Liver (tissue), 8 donors: ENCODE data around the gene RMP24.
"Not testable (repeated sequence)": the region's sequence is repeated elsewhere in the genome, so short reads cannot be mapped to it uniquely, and the experiment has no call there.

Experiments used
- DNase-seq: peaks from one replicate; pipeline ENCODE4 v3.0.0-alpha.2; 2017; ENCODE audit warnings: low spot score
- H3K27ac ChIP-seq, 2 donors: one replicate each; pipeline ENCODE4 v1.7.0; 2013; ENCODE audit warnings: inconsistent platforms in 2 of 2, low read length in 2 of 2, control low read depth in 1 of 2, low read depth in 1 of 2, mild to moderate bottlenecking in 1 of 2
- H3K27me3 ChIP-seq, 4 donors: one replicate each; pipeline versions ENCODE4 v1.6.1 to v1.7.0; 2013; ENCODE audit warnings: low read length in 3 of 4, inconsistent platforms in 1 of 4, mild to moderate bottlenecking in 1 of 4, moderate library complexity in 1 of 4; ENCODE audit not compliant: control insufficient read depth in 4 of 4, insufficient read depth in 4 of 4
- H3K36me3 ChIP-seq, 4 donors: one replicate each; pipeline versions ENCODE4 v1.6.1 to v1.7.0; 2013; ENCODE audit warnings: low read length in 3 of 4, mild to moderate bottlenecking in 3 of 4, low read depth in 1 of 4, moderate library complexity in 1 of 4; ENCODE audit not compliant: control insufficient read depth in 4 of 4, insufficient read depth in 3 of 4
- H3K4me1 ChIP-seq, 4 donors: one replicate each; pipeline versions ENCODE4 v1.6.1 to v1.7.0; 2013; ENCODE audit warnings: low read length in 3 of 4, mild to moderate bottlenecking in 3 of 4, moderate library complexity in 1 of 4; ENCODE audit not compliant: control insufficient read depth in 4 of 4, insufficient read depth in 4 of 4
- H3K4me3 ChIP-seq, 3 donors: one replicate each; pipeline versions ENCODE4 v1.6.1 to v1.7.0; 2013; ENCODE audit warnings: low read length in 3 of 3, control low read depth in 1 of 3, low read depth in 1 of 3, mild to moderate bottlenecking in 1 of 3
- H3K9ac ChIP-seq, 2 donors: one replicate each; pipeline ENCODE4 v1.7.0; 2013; ENCODE audit warnings: low read length in 2 of 2, mild to moderate bottlenecking in 2 of 2, moderate library complexity in 2 of 2, control low read depth in 1 of 2, low read depth in 1 of 2
- H3K9me3 ChIP-seq, 4 donors: one replicate each; pipeline versions ENCODE4 v1.6.1 to v1.7.0; 2013; ENCODE audit warnings: low read length in 3 of 4; ENCODE audit not compliant: control insufficient read depth in 4 of 4
- EGR1 ChIP-seq, 2 donors: IDR thresholded peaks; 2 replicates each; pipeline ENCODE4 v1.6.1; 2016 to 2018; ENCODE audit warnings: antibody characterized with exemption in 2 of 2, low read depth in 2 of 2
- FOXA2 ChIP-seq: IDR thresholded peaks from 2 replicates; pipeline ENCODE4 v1.6.1; 2016; ENCODE audit warnings: antibody characterized with exemption
- GABPA ChIP-seq, 2 donors: IDR thresholded peaks in 1 of 2; conservative IDR thresholded peaks in 1 of 2; 2 replicates each; pipeline ENCODE4 v1.6.1; 2016; ENCODE audit warnings: antibody characterized with exemption in 2 of 2, mild to moderate bottlenecking in 1 of 2, moderate library complexity in 1 of 2
- HNF4G ChIP-seq: IDR thresholded peaks from 2 replicates; pipeline ENCODE4 v1.6.1; 2016; ENCODE audit warnings: antibody characterized with exemption
- JUND ChIP-seq, 2 donors: IDR thresholded peaks; 2 replicates each; pipeline ENCODE4 v1.6.1; 2016; ENCODE audit warnings: antibody characterized with exemption in 2 of 2
- NR2F2 ChIP-seq: IDR thresholded peaks from 2 replicates; pipeline ENCODE4 v1.6.1; 2016; ENCODE audit warnings: antibody characterized with exemption
- RAD21 ChIP-seq, 2 donors: IDR thresholded peaks; 2 replicates each; pipeline ENCODE4 v1.6.1; 2016; ENCODE audit warnings: antibody characterized with exemption in 2 of 2, mild to moderate bottlenecking in 2 of 2
- SP1 ChIP-seq: IDR thresholded peaks from 2 replicates; pipeline ENCODE4 v1.6.1; 2018; ENCODE audit warnings: antibody characterized with exemption, mild to moderate bottlenecking
- TAF1 ChIP-seq: conservative IDR thresholded peaks from 2 replicates; pipeline ENCODE4 v1.6.1; 2016; ENCODE audit warnings: antibody characterized with exemption, mild to moderate bottlenecking
- YY1 ChIP-seq: IDR thresholded peaks from 2 replicates; pipeline ENCODE4 v1.6.1; 2016; ENCODE audit warnings: antibody characterized with exemption, mild to moderate bottlenecking
- ZBTB33 ChIP-seq: IDR thresholded peaks from 2 replicates; pipeline ENCODE4 v1.6.1; 2016; ENCODE audit warnings: antibody characterized with exemption
- WGBS: extraction: QIAGEN DNeasy Blood & Tissue Kit; methylation state at CpG from one replicate; pipeline ENCODE4 v1.1.7; 2013; 5-methylcytosine and 5-hydroxymethylcytosine counted together
- TF ChIP-seq, protein P1 (sequence below): fragments of 150-350 bp; IDR thresholded peaks from 2 replicates; pipeline ENCODE4 v1.5.1; 2017; ENCODE audit warnings: improper control_type of control experiment, low read depth, low read length; ENCODE audit not compliant: missing input control
- donor health status: healthy.
- donor health status: healthy.
- donor health status: healthy.
- donor health status: healthy.
- donor health status: healthy.

RMP24 gene

GRCh38 chr18:36017232-36017631 is 44.8 kb downstream of the RMP24 start (continued):
- TF ChIP-seq, protein P1, sequence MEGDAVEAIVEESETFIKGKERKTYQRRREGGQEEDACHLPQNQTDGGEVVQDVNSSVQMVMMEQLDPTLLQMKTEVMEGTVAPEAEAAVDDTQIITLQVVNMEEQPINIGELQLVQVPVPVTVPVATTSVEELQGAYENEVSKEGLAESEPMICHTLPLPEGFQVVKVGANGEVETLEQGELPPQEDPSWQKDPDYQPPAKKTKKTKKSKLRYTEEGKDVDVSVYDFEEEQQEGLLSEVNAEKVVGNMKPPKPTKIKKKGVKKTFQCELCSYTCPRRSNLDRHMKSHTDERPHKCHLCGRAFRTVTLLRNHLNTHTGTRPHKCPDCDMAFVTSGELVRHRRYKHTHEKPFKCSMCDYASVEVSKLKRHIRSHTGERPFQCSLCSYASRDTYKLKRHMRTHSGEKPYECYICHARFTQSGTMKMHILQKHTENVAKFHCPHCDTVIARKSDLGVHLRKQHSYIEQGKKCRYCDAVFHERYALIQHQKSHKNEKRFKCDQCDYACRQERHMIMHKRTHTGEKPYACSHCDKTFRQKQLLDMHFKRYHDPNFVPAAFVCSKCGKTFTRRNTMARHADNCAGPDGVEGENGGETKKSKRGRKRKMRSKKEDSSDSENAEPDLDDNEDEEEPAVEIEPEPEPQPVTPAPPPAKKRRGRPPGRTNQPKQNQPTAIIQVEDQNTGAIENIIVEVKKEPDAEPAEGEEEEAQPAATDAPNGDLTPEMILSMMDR: no peak

GRCh38 chr18:36020174-36020711 is 47.8 kb downstream of the RMP24 start:
- Histone ChIP-seq H3K27ac (no peak overlapping the region), H3K4me1 (no peaks in the 10 kb centered on the region), H3K9me3 (no peaks in the 10 kb centered on the region), H3K4me3 (no peak overlapping the region), H3K27me3 (no peaks in the 10 kb centered on the region), H3K9ac (no peak overlapping the region), H3K36me3 (peaks cover under 1 to 4% (median 3%) of the 10 kb centered on the region in 4 donors)
- no peak for DNase-seq
- 95% methylated on average over 3 of the region's 3 CpGs for WGBS
- TF ChIP-seq SP1 (no peak), TAF1 (no peak), RAD21 (IDR thresholded peaks at IDR 0.05) (no peak), GABPA (IDR thresholded peaks at IDR 0.05 in 1 of 2, conservative IDR thresholded peaks at IDR 0.05 in 1 of 2) (no peak)

GRCh38 chr18:36023336-36023735 is 50.9 kb downstream of the RMP24 start:
- H3K4me1 ChIP-seq: no peaks in the 10 kb centered on the region
- H3K36me3 ChIP-seq: peaks cover 4 to 12% (median 10%) of the 10 kb centered on the region in 4 donors
- no peaks in the 10 kb centered on the region for H3K27me3 ChIP-seq
- no peak for DNase-seq
- no peak overlapping the region for H3K9ac ChIP-seq
- TF ChIP-seq GABPA (IDR thresholded peaks at IDR 0.05 in 1 of 2, conservative IDR thresholded peaks at IDR 0.05 in 1 of 2): no peak
- H3K9me3 ChIP-seq: no peaks in the 10 kb centered on the region
- no peak overlapping the region for H3K27ac ChIP-seq
- 96% methylated on average over 1 of the region's 1 CpG for WGBS
- no peak overlapping the region for H3K4me3 ChIP-seq

DNA sequence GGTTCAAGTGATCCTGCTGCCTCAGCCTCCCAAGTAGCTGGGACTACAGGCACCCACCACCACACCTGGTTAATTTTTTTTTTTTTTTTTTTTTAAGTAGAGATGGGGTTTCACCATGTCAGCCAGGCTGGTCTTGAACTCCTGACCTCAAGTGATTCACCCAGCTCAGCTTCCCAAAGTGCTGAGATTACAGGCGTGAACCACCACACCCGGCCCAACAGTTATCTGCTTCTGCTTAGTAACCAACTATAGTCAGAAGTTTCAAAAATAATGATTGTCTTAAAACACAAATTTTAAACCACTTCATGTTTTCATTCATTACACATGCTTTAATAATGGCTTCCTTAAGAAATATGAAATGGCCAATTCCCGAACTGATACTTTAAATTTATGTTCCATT is 51.8 kb downstream of the RMP24 start:
- H3K4me3 ChIP-seq, DNase-seq, H3K9ac ChIP-seq, H3K27me3 ChIP-seq, H3K27ac ChIP-seq, H3K4me1 ChIP-seq, H3K9me3 ChIP-seq: not testable (repeated sequence)
- peaks cover 4 to 15% (median 10%) of the 10 kb centered on the region in 4 donors for H3K36me3 ChIP-seq
- 94% methylated on average over 3 of the region's 3 CpGs for WGBS

GRCh38 chr18:36025025-36025424 is 52.5 kb downstream of the RMP24 start:
- Histone ChIP-seq H3K4me1 (peaks cover 0 to 3% (median 0%) of the 10 kb centered on the region in 4 donors), H3K9me3 (no peaks in the 10 kb centered on the region), H3K27me3 (no peaks in the 10 kb centered on the region), H3K27ac (no peak overlapping the region), H3K4me3 (no peak overlapping the region), H3K36me3 (peaks cover 4 to 15% (median 10%) of the 10 kb centered on the region in 4 donors), H3K9ac (no peak overlapping the region)
- 70% methylated on average over 1 of the region's 1 CpG for WGBS
- TF ChIP-seq GABPA (IDR thresholded peaks at IDR 0.05 in 1 of 2, conservative IDR thresholded peaks at IDR 0.05 in 1 of 2) (no peak), JUND (IDR thresholded peaks at IDR 0.05) (no peak), TAF1 (no peak), SP1 (no peak), EGR1 (IDR thresholded peaks at IDR 0.05; ENCODE audit: low read depth in 2 of 2) (no peak), FOXA2 (no peak), NR2F2 (no peak), ZBTB33 (no peak), YY1 (no peak), HNF4G (no peak)
- TF ChIP-seq, protein P1: no peak
- DNase-seq: no peak
